A549 (cell line): ENCODE measurements around the gene NCKIPSD. TPM values are rescaled to one million over a fixed set of nuclear protein-coding genes. Genes with fewer than 3 reads are reported as not detected.

Experiments used
- ATAC-seq, 2 experiments: fragments of 200-7000 bp in 1 of 2; fragments of >200 bp in 1 of 2; cut with Nextera tagmentation in 1 of 2; cut with Tn5 transposase in 1 of 2; 3 replicates each; pipeline versions ENCODE4 v1.8.0 to v1.9.1; 2018 to 2020; ENCODE audit warnings: mild to moderate bottlenecking in 1 of 2, moderate library complexity in 1 of 2
- CTCF ChIA-PET: fragments of 300-600 bp; sonication (Branson Sonifier 250); formaldehyde crosslinking; extraction: SDS; loops from one replicate; lab custom pipeline; 2021; ENCODE audit warnings: antibody characterized with exemption, inconsistent platforms; lab: Yijun Ruan, JAX
- POLR2A ChIA-PET: fragments of 350-600 bp; formaldehyde crosslinking; extraction: SDS; loops from one replicate; lab custom pipeline; 2021; ENCODE audit warnings: antibody characterized with exemption, inconsistent platforms; lab: Yijun Ruan, JAX
- DNase-seq, 2 experiments: peaks; one replicate each; pipeline versions ENCODE4 v3.0.0 to v3.0.0-alpha.2; 2011 to 2016; ENCODE audit warnings: low read depth in 1 of 2, low spot score in 1 of 2
- FAIRE-seq: peaks from 2 replicates; lab custom pipeline; 2011; peaks lifted over from hg19 to GRCh38; lab: Jason Lieb, UNC
- H3K27ac ChIP-seq, 2 experiments: fragments of >200 bp; sonication (Bioruptor Twin); formaldehyde crosslinking; 3 replicates each; pipeline ENCODE4 v1.5.1; 2016 to 2017
- H3K4me1 ChIP-seq: fragments of >200 bp; sonication (Bioruptor Twin); formaldehyde crosslinking; 3 replicates; pipeline ENCODE4 v1.6.1; 2016
- H3K4me2 ChIP-seq: fragments of >200 bp; sonication (Bioruptor Twin); formaldehyde crosslinking; 3 replicates; pipeline ENCODE4 v1.6.1; 2016
- H3K4me3 ChIP-seq: fragments of >200 bp; sonication (Bioruptor Twin); formaldehyde crosslinking; 3 replicates; pipeline ENCODE4 v1.5.1; 2016
- H3K9me3 ChIP-seq: fragments of >200 bp; sonication (Bioruptor Twin); formaldehyde crosslinking; 3 replicates; pipeline ENCODE4 v1.6.1; 2016
- BHLHE40 ChIP-seq: IDR thresholded peaks from 2 replicates; pipeline ENCODE4 v1.6.1; 2012; ENCODE audit warnings: low read depth, low read length, inconsistent platforms
- CBX2 ChIP-seq: fragments of 200-600 bp; sonication (generic); IDR thresholded peaks from 2 replicates; pipeline ENCODE4 v1.6.1; 2016; ENCODE audit warnings: low read depth, mild to moderate bottlenecking, borderline replicate concordance
- CBX8 ChIP-seq: fragments of 200-600 bp; sonication (generic); IDR thresholded peaks from 2 replicates; pipeline ENCODE4 v1.6.1; 2016
- CEBPB ChIP-seq, 2 experiments: fragments of >200 bp in 1 of 2; sonication (Bioruptor Twin) in 1 of 2; formaldehyde crosslinking in 1 of 2; IDR thresholded peaks; 2 replicates each; pipeline ENCODE4 v1.6.1; 2012 to 2016
- CHD2 ChIP-seq: fragments of 150-350 bp; IDR thresholded peaks from 2 replicates; pipeline ENCODE4 v1.6.1; 2014; ENCODE audit warnings: low read length; ENCODE audit not compliant: partially characterized antibody
- EHMT2 ChIP-seq: fragments of 200-600 bp; sonication (generic); IDR thresholded peaks from 2 replicates; pipeline ENCODE4 v1.6.1; 2016; ENCODE audit warnings: antibody characterized with exemption, low read depth, mild to moderate bottlenecking, moderate library complexity
- EP300 ChIP-seq, 2 experiments: fragments of >200 bp; sonication (Bioruptor Twin); formaldehyde crosslinking; IDR thresholded peaks; 2 replicates in 1 of 2; 3 replicates in 1 of 2; pipeline ENCODE4 v1.6.1; 2016 to 2017
- ESRRA ChIP-seq: fragments of 150-350 bp; IDR thresholded peaks from 2 replicates; pipeline ENCODE4 v1.6.1; 2014; ENCODE audit warnings: mild to moderate bottlenecking, low read length, borderline replicate concordance
- FOSB ChIP-seq: fragments of 250-450 bp; sonication (Bioruptor Pico); IDR thresholded peaks from 2 replicates; pipeline ENCODE4 v1.5.0; 2020; ENCODE audit warnings: mild to moderate bottlenecking, moderate library complexity
- GATA3 ChIP-seq: IDR thresholded peaks from 2 replicates; pipeline ENCODE4 v1.6.1; 2012; ENCODE audit warnings: borderline replicate concordance
- HEYL ChIP-seq: fragments of 250-450 bp; sonication (Bioruptor Pico); IDR thresholded peaks from 2 replicates; pipeline ENCODE4 v1.8.0; 2021; ENCODE audit warnings: mild to moderate bottlenecking, moderate library complexity
- HOXA7 ChIP-seq: fragments of 250-450 bp; sonication (Bioruptor Pico); IDR thresholded peaks from 2 replicates; pipeline ENCODE4 v1.5.0; 2020; ENCODE audit warnings: mild to moderate bottlenecking, moderate library complexity
- HOXB13 ChIP-seq: fragments of 250-450 bp; sonication (Bioruptor Pico); IDR thresholded peaks from 2 replicates; pipeline ENCODE4 v1.5.0; 2020; ENCODE audit warnings: low read depth, mild to moderate bottlenecking, moderate library complexity
- HOXB5 ChIP-seq: fragments of 250-450 bp; sonication (Bioruptor Pico); IDR thresholded peaks from 2 replicates; pipeline ENCODE4 v1.5.0; 2020; ENCODE audit warnings: mild to moderate bottlenecking, moderate library complexity
- JUN ChIP-seq, 2 experiments: fragments of >200 bp; sonication (Bioruptor Twin); formaldehyde crosslinking; IDR thresholded peaks; 2 replicates in 1 of 2; 3 replicates in 1 of 2; pipeline ENCODE4 v1.6.1; 2016 to 2017
- KDM5A ChIP-seq: fragments of 200-600 bp; sonication (generic); IDR thresholded peaks from 2 replicates; pipeline ENCODE4 v1.6.1; 2016; ENCODE audit warnings: antibody characterized with exemption, mild to moderate bottlenecking
- MAFK ChIP-seq: fragments of 450-650 bp; IDR thresholded peaks from 2 replicates; pipeline ENCODE4 v1.6.1; 2014; ENCODE audit not compliant: partially characterized antibody
- MAZ ChIP-seq: fragments of 150-350 bp; IDR thresholded peaks from 2 replicates; pipeline ENCODE4 v1.6.1; 2014; ENCODE audit warnings: antibody characterized with exemption, low read depth, low read length, borderline replicate concordance
- PBX3 ChIP-seq: IDR thresholded peaks from 2 replicates; pipeline ENCODE4 v1.6.1; 2012
- PHF8 ChIP-seq: fragments of 200-600 bp; sonication (generic); IDR thresholded peaks from 2 replicates; pipeline ENCODE4 v1.6.1; 2016; ENCODE audit warnings: low read depth, mild to moderate bottlenecking, antibody characterized with exemption, moderate library complexity, borderline replicate concordance
- POLR2A ChIP-seq: IDR thresholded peaks from 2 replicates; pipeline ENCODE4 v1.6.1; 2012; ENCODE audit warnings: mild to moderate bottlenecking, low read length
- RAD21 ChIP-seq, 2 experiments: fragments of >200 bp in 1 of 2; sonication (Bioruptor Twin) in 1 of 2; formaldehyde crosslinking in 1 of 2; IDR thresholded peaks in 1 of 2; conservative IDR thresholded peaks in 1 of 2; 2 replicates in 1 of 2; 3 replicates in 1 of 2; pipeline ENCODE4 v1.6.1; 2012 to 2018; ENCODE audit warnings: inconsistent platforms in 1 of 2
- RARB ChIP-seq: fragments of 250-450 bp; sonication (Bioruptor Pico); IDR thresholded peaks from 2 replicates; pipeline ENCODE4 v1.8.0; 2021; ENCODE audit warnings: mild to moderate bottlenecking, moderate library complexity
- RFX5 ChIP-seq: fragments of 450-650 bp; IDR thresholded peaks from 2 replicates; pipeline ENCODE4 v1.7.1; 2014; ENCODE audit warnings: antibody characterized with exemption, mild to moderate bottlenecking, moderate library complexity
- RNF2 ChIP-seq: fragments of 200-600 bp; sonication (generic); IDR thresholded peaks from 2 replicates; pipeline ENCODE4 v1.6.1; 2016; ENCODE audit warnings: low read depth, mild to moderate bottlenecking, antibody characterized with exemption, moderate library complexity, borderline replicate concordance
- SMC3 ChIP-seq: fragments of >200 bp; sonication (Bioruptor Twin); formaldehyde crosslinking; IDR thresholded peaks from 3 replicates; pipeline ENCODE4 v1.6.1; 2018; ENCODE audit warnings: inconsistent platforms
- SREBF2 ChIP-seq: fragments of 450-650 bp; IDR thresholded peaks from 2 replicates; pipeline ENCODE4 v1.6.1; 2014; ENCODE audit warnings: mild to moderate bottlenecking, moderate library complexity
- TFCP2L1 ChIP-seq: fragments of 250-450 bp; sonication (Bioruptor Pico); IDR thresholded peaks from 2 replicates; pipeline ENCODE4 v1.5.0; 2021; ENCODE audit warnings: mild to moderate bottlenecking
- TP53 ChIP-seq: fragments of 250-450 bp; sonication (Bioruptor Pico); IDR thresholded peaks from 2 replicates; pipeline ENCODE4 v1.5.0; 2021; ENCODE audit warnings: mild to moderate bottlenecking, moderate library complexity
- ZC3H11A ChIP-seq: fragments of 450-650 bp; IDR thresholded peaks from 2 replicates; pipeline ENCODE4 v1.6.1; 2014; ENCODE audit warnings: antibody characterized with exemption, mild to moderate bottlenecking
- ZFP36 ChIP-seq: fragments of 450-650 bp; IDR thresholded peaks from 2 replicates; pipeline ENCODE4 v1.6.1; 2014; ENCODE audit warnings: borderline replicate concordance; ENCODE audit not compliant: partially characterized antibody
- ZNF302 ChIP-seq: fragments of 250-450 bp; sonication (Bioruptor Pico); IDR thresholded peaks from 2 replicates; pipeline ENCODE4 v1.9.0; 2021; ENCODE audit warnings: inconsistent platforms, mild to moderate bottlenecking, moderate library complexity
- ZSCAN20 ChIP-seq: fragments of 250-450 bp; sonication (Bioruptor Pico); IDR thresholded peaks from 2 replicates; pipeline ENCODE4 v1.8.0; 2022; ENCODE audit warnings: mild to moderate bottlenecking, moderate library complexity
- WGBS: methylation state at CpG from one replicate; pipeline ENCODE4 v1.1.6; 2017; ENCODE audit errors: missing lambda C conversion rate; 5-methylcytosine and 5-hydroxymethylcytosine counted together
- polyA plus RNA-seq, 4 experiments: library from polyadenylated mRNA; depleted of rRNA in 3 of 4; stranded (reverse); fragments of >200 nt; fragmentation: RNase III in 1 of 4; extraction: RNeasy Plus Mini Kit Qiagen cat#74134 plus additional on column Dnase treatment in 1 of 4; gene quantifications; 2 replicates in 3 of 4; 3 replicates in 1 of 4; pipeline ENCODE4 v1.2.3, GENCODE V29; 2011 to 2017
- TF ChIP-seq, protein P1 (sequence below): IDR thresholded peaks from 2 replicates; pipeline ENCODE4 v1.6.1; 2012
- TF ChIP-seq, protein P2 (sequence below): fragments of 450-650 bp; IDR thresholded peaks from 2 replicates; pipeline ENCODE4 v1.6.1; 2014; ENCODE audit warnings: antibody characterized with exemption

The NCKIPSD gene
- polyA plus RNA-seq, 2 of the 4 experiments (the other 2 are of a cell fraction) = 10.2 to 10.9 TPM

DNA sequence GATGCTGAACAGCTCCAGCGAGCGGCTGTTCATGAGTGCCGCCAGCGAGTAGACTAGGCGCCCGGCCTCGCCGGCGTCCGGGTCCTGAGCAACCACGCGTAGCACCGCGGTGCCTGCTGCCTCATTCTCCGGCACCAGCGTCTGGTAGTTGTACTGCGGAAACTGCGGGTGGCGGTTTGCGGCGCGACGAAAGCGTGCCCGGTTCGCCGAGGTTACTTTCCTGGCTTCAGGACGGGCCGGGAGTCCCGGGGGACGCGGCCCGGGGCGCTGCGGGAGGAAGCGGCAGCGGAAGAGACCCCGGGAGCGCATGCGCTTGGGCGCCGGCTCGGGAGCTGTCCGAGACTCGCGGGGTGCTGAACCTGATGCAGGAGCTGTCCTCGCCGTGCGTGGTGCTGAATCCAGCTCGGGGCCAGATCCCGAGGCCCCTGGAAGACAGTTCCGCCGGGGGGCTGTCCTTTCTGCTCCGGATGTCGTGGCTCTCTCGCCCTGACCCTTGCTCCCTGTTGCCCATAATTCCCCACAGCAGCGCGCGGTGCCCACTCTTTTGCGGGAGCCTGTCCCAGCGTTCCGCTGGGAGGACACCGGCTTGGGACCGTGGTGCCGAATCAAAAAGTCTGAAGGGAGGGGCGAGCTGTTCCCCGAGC, 24.1 kb downstream of the NCKIPSD start (continued):
- TF ChIP-seq JUN (IDR thresholded peaks at IDR 0.05) (no peak), ZNF302 (CRISPR knock-in tag) (no peak), ZC3H11A (no peak), EHMT2 (peak; percentile 93), BHLHE40 (no peak), HOXB5 (CRISPR knock-in tag) (peak; percentile 91), POLR2A (no peak), HEYL (peak; percentile 72; the same call in 1 of the 2 replicates), RNF2 (no peak), ZSCAN20 (CRISPR knock-in tag) (peak; percentile 79; the same call in 1 of the 2 replicates), RARB (CRISPR knock-in tag) (no peak), CBX8 (no peak), HOXB13 (CRISPR knock-in tag) (peak; percentile 92), ESRRA (no peak), HOXA7 (CRISPR knock-in tag) (no peak), KDM5A (no peak), FOSB (no peak), PHF8 (no peak), TFCP2L1 (peak; percentile 57; the same call in 1 of the 2 replicates), CEBPB (IDR thresholded peaks at IDR 0.05) (no peak), CHD2 (no peak), SREBF2 (no peak)
- TF ChIP-seq, protein P1, sequence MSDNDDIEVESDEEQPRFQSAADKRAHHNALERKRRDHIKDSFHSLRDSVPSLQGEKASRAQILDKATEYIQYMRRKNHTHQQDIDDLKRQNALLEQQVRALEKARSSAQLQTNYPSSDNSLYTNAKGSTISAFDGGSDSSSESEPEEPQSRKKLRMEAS = peak; percentile 44
- TF ChIP-seq, protein P2, sequence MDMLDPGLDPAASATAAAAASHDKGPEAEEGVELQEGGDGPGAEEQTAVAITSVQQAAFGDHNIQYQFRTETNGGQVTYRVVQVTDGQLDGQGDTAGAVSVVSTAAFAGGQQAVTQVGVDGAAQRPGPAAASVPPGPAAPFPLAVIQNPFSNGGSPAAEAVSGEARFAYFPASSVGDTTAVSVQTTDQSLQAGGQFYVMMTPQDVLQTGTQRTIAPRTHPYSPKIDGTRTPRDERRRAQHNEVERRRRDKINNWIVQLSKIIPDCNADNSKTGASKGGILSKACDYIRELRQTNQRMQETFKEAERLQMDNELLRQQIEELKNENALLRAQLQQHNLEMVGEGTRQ = no peak

- no peak overlapping the region for H3K4me2 ChIP-seq
- FAIRE-seq (no peak), ATAC-seq (no peak), DNase-seq (no peak)
- H3K27ac ChIP-seq = no peak overlapping the region
- peaks cover 18% of the 10 kb centered on the region for H3K4me1 ChIP-seq
- POLR2A ChIA-PET = interaction anchor here (2.8 kb wide), 1 partner anchor 26 kb away, joined by 9 read pairs; the partner anchor contains the start of gene SLC26A6
- 94% methylated on average over 49 of the region's 61 CpGs for WGBS
- CTCF ChIA-PET = interaction anchor here (0.8 to 2.1 kb wide), 2 partner anchors 20 to 62 kb away, joined by 3 to 6 read pairs; no protein-coding TSS in a partner anchor
- no peak overlapping the region for H3K4me3 ChIP-seq
- no peak for TF ChIP-seq RAD21 (conservative IDR thresholded peaks at IDR 0.05 in 1 of 2, IDR thresholded peaks at IDR 0.05 in 1 of 2)
- no peak for TF ChIP-seq RFX5
- TF ChIP-seq, protein P1 = no peak
- TF ChIP-seq MAFK = no peak
- no peak for TF ChIP-seq PBX3
- no peak for TF ChIP-seq ZFP36
- TF ChIP-seq TP53 (CRISPR knock-in tag) = no peak
- TF ChIP-seq BHLHE40 = no peak
- no peak for TF ChIP-seq MAZ
- TF ChIP-seq GATA3 = no peak
- TF ChIP-seq HOXB5 (CRISPR knock-in tag) = no peak
- no peak for TF ChIP-seq CBX2
- TF ChIP-seq SMC3 = no peak
- TF ChIP-seq SREBF2 = no peak
- TF ChIP-seq EP300 (IDR thresholded peaks at IDR 0.05) = no peak
- TF ChIP-seq RNF2 = no peak
- H3K9me3 ChIP-seq = no peaks in the 10 kb centered on the region
Measured at GRCh38 chr3:48660800-48661400, 24.8 kb downstream of the NCKIPSD start.
